Right lobe of liver (tissue), 6 donors: ENCODE measurements around the gene PFN3. TPM values are rescaled to one million over a fixed set of nuclear protein-coding genes. Genes with fewer than 3 reads are reported as not detected.
A peak's percentile ranks its signal among the peaks of the same experiment; 100 is the strongest.

Experiments
- ATAC-seq, 4 donors: fragments of 200-7000 bp; cut with Tn5 transposase; one replicate each; pipeline ENCODE4 v1.9.1; 2020; ENCODE audit warnings: mild to moderate bottlenecking in 4 of 4, moderate library complexity in 4 of 4
- DNase-seq, 3 donors: peaks; one replicate each; pipeline ENCODE4 v3.0.0-alpha.2; 2020
- H3K27ac ChIP-seq, 3 donors: fragments of 200-600 bp; one replicate each; pipeline ENCODE4 v1.8.0; 2022
- H3K27me3 ChIP-seq, 2 donors: fragments of 200-600 bp; one replicate each; pipeline ENCODE4 v1.8.0; 2022
- H3K36me3 ChIP-seq, 4 donors: fragments of 200-600 bp; sonication (generic) in 1 of 4; one replicate each; pipeline versions ENCODE4 v1.5.1 to v1.8.0; 2017 to 2022; ENCODE audit warnings: control low read depth in 1 of 4
- H3K4me1 ChIP-seq, 4 donors: fragments of 200-600 bp; sonication (generic) in 1 of 4; one replicate each; pipeline versions ENCODE4 v1.5.1 to v1.8.0; 2017 to 2022; ENCODE audit warnings: control low read depth in 1 of 4
- H3K4me3 ChIP-seq, 3 donors: fragments of 200-600 bp; one replicate each; pipeline ENCODE4 v1.8.0; 2022
- H3K9me3 ChIP-seq, 4 donors: fragments of 200-600 bp; sonication (generic) in 1 of 4; one replicate each; pipeline versions ENCODE4 v1.5.1 to v1.8.0; 2017 to 2022; ENCODE audit warnings: control low read depth in 1 of 4
- POLR2A ChIP-seq: fragments of 450-650 bp; IDR thresholded peaks from one replicate; pipeline ENCODE4 v1.6.1; 2017; ENCODE audit warnings: antibody characterized with exemption, mild to moderate bottlenecking
- WGBS: methylation state at CpG from one replicate; pipeline ENCODE4 v1.1.6; 2018; ENCODE audit warnings: low coverage, low lambda C conversion rate; ENCODE audit not compliant: insufficient coverage; ENCODE audit errors: missing lambda C conversion rate; 5-methylcytosine and 5-hydroxymethylcytosine counted together
- intact Hi-C, 2 donors: fragments of 100-400 bp; cut with DNase I; formaldehyde crosslinking; loops; one replicate each; pipeline versions ENCODE4 v1.11.2 to v1.14.1; 2022
- total RNA-seq, 6 experiments: library from RNA; depleted of rRNA in 2 of 6; stranded (reverse); fragments of >200 nt in 2 of 6; fragmentation: NEBNext Ultra II Directional in 3 of 6; extraction: Animal tissue kit (Norgen Biotek cat#: 25700) in 3 of 6; gene quantifications; one replicate each; pipeline versions ENCODE4 v1.1.0 to v1.2.4, GENCODE V29; 2016 to 2023
- TF ChIP-seq, protein P1 (sequence below), 4 donors: fragments of 200-600 bp in 3 of 4; fragments of 450-650 bp in 1 of 4; IDR thresholded peaks; one replicate each; pipeline versions ENCODE4 v1.5.1 to v1.8.0; 2016 to 2022; ENCODE audit warnings: antibody characterized with exemption in 4 of 4, mild to moderate bottlenecking in 2 of 4
- donor health status: DM: no; HTN: yes; CAD: no.
- donor health status: DM: no; HTN: no; CAD: no.
- donor health status: DM: no; HTN: no; CAD: no.
- donor health status: DM: no; HTN: yes; CAD: no.
- donor health status: DM: no; HTN: yes; CAD: no.

Gene PFN3
- total RNA-seq, 6 experiments from 2014 or later = not detected

DNA sequence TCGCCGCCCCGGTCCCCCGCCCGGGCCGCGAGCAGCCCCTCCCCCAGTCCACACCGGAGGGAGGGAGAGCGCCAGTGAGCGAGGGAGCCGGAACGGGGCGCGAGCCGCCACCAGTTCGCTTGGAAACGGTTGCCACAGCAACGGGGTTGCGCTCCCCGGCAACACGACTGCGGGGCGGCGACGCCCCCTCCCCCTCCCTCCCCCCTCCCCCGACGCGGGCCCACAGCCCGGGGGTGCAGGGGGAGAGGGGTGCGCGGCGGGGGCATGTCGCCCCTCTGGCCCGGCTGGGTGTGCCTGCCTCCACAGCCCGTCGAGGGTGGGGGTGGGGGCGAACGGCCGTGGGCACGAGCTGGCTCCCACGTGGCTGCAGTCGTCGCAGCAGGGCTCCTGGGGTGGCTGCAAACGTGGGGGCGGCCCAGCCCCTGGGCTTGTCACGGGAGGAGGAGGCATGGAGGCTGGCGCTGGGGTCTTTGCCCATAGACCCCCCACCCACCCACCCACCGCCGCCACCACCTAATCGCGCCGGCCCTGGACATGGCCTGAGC lies 46.7 kb upstream of the PFN3 start:
- H3K9me3 ChIP-seq = no peaks in the 10 kb centered on the region
- intact Hi-C loops = no loop called here
- peaks cover 0 to 18% (median 1%) of the 10 kb centered on the region in 4 donors for H3K4me1 ChIP-seq
- ATAC-seq (peak in 3 of 4 donors; percentile 1 to 20 (median 2)), DNase-seq (peak in 1 of 3 donors; percentile 69)
- no peaks in the 10 kb centered on the region for H3K36me3 ChIP-seq
- peak overlapping the region; percentile 51 to 66 (median 57) for H3K4me3 ChIP-seq
- 0% methylated on average over 1 of the region's 52 CpGs for WGBS
- TF ChIP-seq, protein P1, sequence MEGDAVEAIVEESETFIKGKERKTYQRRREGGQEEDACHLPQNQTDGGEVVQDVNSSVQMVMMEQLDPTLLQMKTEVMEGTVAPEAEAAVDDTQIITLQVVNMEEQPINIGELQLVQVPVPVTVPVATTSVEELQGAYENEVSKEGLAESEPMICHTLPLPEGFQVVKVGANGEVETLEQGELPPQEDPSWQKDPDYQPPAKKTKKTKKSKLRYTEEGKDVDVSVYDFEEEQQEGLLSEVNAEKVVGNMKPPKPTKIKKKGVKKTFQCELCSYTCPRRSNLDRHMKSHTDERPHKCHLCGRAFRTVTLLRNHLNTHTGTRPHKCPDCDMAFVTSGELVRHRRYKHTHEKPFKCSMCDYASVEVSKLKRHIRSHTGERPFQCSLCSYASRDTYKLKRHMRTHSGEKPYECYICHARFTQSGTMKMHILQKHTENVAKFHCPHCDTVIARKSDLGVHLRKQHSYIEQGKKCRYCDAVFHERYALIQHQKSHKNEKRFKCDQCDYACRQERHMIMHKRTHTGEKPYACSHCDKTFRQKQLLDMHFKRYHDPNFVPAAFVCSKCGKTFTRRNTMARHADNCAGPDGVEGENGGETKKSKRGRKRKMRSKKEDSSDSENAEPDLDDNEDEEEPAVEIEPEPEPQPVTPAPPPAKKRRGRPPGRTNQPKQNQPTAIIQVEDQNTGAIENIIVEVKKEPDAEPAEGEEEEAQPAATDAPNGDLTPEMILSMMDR (IDR thresholded peaks at IDR 0.05) = no peak
- TF ChIP-seq POLR2A = no peak
- H3K27me3 ChIP-seq = no peaks in the 10 kb centered on the region
- H3K27ac ChIP-seq = peak overlapping the region in 1 of 3 donors; percentile 29

DNA sequence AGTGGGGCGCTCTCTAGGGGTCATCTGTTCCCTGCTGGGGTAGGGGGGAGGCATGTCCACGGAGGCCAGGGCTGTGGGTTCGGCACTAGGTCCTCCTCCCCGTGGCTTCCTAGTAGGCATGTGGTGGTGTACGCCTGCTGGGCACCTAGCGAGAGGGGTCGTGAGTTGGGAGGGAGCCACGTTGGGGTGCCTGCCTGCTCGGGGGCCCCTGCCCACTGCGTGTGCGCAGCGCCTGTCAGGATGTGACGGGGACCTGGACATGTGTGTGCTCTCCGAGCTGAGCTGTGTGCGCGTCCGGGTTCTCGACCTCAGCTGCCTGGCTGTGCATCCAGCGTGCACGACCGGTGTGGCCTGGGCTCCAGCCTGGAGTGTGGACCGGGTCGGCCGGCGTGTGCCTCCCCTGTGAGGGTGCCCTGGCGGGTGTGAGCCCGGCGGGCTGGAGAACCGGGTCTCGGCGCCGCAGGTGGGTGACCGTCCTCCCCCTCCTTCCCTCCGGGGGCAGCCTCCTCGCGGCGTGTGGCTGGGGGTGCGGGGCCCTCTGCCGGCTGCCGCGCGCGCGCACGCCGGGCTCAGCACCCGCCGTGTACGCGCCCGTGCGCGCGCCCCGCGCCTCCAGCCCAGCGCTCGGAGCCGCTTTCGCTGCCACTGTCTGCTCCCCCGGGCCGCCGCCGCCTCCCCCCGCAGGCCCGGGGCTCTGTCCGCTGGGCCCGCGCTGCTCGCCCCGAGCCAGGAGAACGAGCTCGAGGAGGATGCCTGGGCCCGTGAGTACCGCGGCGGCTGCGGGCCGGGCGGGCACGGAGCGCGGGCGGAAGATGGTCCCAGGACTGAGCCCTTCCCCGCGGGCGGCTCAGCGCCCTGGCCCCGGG lies 46.0 kb upstream of the PFN3 start, which contains the start of gene PRR7:
PRR7 (plus strand) TSS at position 615 of the 866 bp plus-strand sequence. CDS start 8,254 bp downstream, outside the sequence.
- no peaks in the 10 kb centered on the region for H3K36me3 ChIP-seq
- no peaks in the 10 kb centered on the region for H3K9me3 ChIP-seq
- no peaks in the 10 kb centered on the region for H3K27me3 ChIP-seq
- H3K4me3 ChIP-seq = peak within 1 kb of the TSS; percentile 51 to 66 (median 57)
- peak in 2 of 3 donors; percentile 72 to 79 for DNase-seq
- peaks cover 0 to 18% (median 1%) of the 10 kb centered on the region in 4 donors for H3K4me1 ChIP-seq
- intact Hi-C loops = no loop called here
- H3K27ac ChIP-seq = peak within 1 kb of the TSS in 1 of 3 donors; percentile 29
- TF ChIP-seq POLR2A = peak; percentile 52
- TF ChIP-seq, protein P1 (IDR thresholded peaks at IDR 0.05) = peak in 3 of 4 donors; percentile 6 to 26 (median 25)
- peak; percentile 58 to 82 (median 76) for ATAC-seq
- no CpG with 5 or more reads among the region's 89 CpGs for WGBS

DNA sequence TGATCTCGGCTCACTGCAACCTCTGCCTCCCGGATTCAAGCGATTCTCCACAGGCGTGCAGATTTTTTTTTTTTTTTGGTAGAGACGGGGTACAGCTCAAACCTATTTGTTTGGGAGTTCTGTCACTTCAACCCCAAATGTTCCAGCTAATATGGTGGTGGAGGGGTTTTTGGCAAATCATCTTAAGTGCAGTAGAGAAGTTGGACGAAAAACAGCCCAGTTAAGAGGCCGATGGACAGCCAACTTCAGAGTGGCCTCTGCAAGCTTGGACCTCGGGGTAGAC lies 45.4 kb upstream of the PFN3 start:
- Histone ChIP-seq H3K4me3 (no peak overlapping the region), H3K36me3 (no peaks in the 10 kb centered on the region), H3K9me3 (no peaks in the 10 kb centered on the region), H3K27me3 (no peaks in the 10 kb centered on the region), H3K4me1 (peaks cover 0 to 18% (median 1%) of the 10 kb centered on the region in 4 donors), H3K27ac (no peak overlapping the region)
- ATAC-seq = no peak
- TF ChIP-seq, protein P1 (IDR thresholded peaks at IDR 0.05) = no peak
- TF ChIP-seq POLR2A = no peak
- WGBS = 11% methylated on average over 8 of the region's 8 CpGs
- intact Hi-C loops = no loop called here
- no peak for DNase-seq

DNA sequence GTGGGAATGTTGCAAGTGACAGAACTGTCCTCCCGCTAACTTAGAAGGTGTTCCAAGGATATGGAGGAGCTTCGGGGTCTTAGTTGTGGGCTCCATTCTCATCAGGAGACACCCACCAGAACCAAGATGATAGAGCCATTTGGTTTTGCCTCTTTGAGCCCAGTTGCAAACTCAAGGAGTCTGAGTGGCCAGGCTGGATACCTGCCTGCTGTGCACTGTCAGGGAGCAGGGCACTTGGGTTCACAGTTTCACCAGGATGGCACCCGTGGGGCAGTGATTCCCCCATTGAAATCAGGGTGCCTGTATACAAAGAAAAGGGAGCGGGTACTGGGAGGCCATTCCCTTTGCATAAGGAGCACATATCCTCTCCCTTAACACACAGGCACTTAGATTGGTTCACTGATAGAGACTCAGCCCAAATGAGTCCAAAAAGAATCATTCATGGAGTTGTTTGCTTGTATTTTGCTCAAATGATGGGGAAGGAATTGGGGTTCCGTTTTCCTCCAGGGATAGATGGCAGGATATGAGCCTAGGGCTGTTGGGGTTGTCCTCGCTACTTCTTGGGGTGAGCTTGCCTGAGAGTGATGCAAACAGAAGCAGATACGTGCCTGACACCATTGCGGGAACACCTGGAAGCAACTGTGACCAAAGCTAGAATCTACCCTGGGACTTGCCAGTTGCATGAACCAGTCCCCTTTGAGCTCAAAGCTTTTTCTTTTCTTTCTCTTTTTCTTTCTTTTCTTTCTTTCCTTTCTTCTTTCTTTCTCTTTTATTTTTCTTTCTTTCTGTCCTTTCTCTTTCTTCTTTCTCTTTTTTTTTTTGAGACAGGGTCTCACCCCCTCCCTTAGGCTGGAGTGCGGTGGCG lies 44.8 kb upstream of the PFN3 start:
- ATAC-seq = no peak
- H3K36me3 ChIP-seq = no peaks in the 10 kb centered on the region

More for the DNA sequence above, 44.8 kb upstream of the PFN3 start:
- 64% methylated on average over 8 of the region's 10 CpGs for WGBS
- Histone ChIP-seq H3K4me1 (peaks cover 0 to 18% (median 1%) of the 10 kb centered on the region in 4 donors), H3K9me3 (no peaks in the 10 kb centered on the region), H3K4me3 (no peak overlapping the region), H3K27me3 (no peaks in the 10 kb centered on the region), H3K27ac (no peak overlapping the region)
- intact Hi-C loops = no loop called here
- TF ChIP-seq, protein P1 (IDR thresholded peaks at IDR 0.05) = no peak
- TF ChIP-seq POLR2A = no peak
- no peak for DNase-seq
